Activated T-cell treated with anti-CD3 and anti-CD28 coated beads, Interleukin-2, amount 50 U/mL, for 24 hours (primary cell): Measurements from ENCODE around the gene CDC42EP1.

Source experiments
- DNase-seq: peaks from one replicate; pipeline ENCODE4 v3.0.0-alpha.2; 2020
- H3K27ac Mint-ChIP-seq: 2 replicates; pipeline ENCODE4 v1.8.0; 2020; ENCODE audit warnings: mild to moderate bottlenecking, mixed read lengths
- H3K27me3 Mint-ChIP-seq: 2 replicates; pipeline ENCODE4 v1.8.0; 2020; ENCODE audit warnings: mixed read lengths
- H3K36me3 Mint-ChIP-seq: 2 replicates; pipeline ENCODE4 v1.8.0; 2020; ENCODE audit warnings: low read depth, mixed read lengths
- H3K4me1 Mint-ChIP-seq: 2 replicates; pipeline ENCODE4 v1.8.0; 2020; ENCODE audit warnings: low read depth, mixed read lengths
- H3K4me3 Mint-ChIP-seq: 2 replicates; pipeline ENCODE4 v1.8.0; 2020; ENCODE audit warnings: mild to moderate bottlenecking, moderate library complexity, mixed read lengths
- H3K9me3 Mint-ChIP-seq: 2 replicates; pipeline ENCODE4 v1.8.0; 2020; ENCODE audit warnings: mixed read lengths

The CDC42EP1 gene, protein sequence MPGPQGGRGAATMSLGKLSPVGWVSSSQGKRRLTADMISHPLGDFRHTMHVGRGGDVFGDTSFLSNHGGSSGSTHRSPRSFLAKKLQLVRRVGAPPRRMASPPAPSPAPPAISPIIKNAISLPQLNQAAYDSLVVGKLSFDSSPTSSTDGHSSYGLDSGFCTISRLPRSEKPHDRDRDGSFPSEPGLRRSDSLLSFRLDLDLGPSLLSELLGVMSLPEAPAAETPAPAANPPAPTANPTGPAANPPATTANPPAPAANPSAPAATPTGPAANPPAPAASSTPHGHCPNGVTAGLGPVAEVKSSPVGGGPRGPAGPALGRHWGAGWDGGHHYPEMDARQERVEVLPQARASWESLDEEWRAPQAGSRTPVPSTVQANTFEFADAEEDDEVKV

GRCh38 chr22:37559901-37560607, at the start of gene CDC42EP1:
Gene CDC42EP1 (plus strand): TSS chr22:37560480. CDS start chr22:37566350, 5,870 bp downstream.
- H3K27me3 Mint-ChIP-seq, result peaks cover 72% of the 10 kb centered on the region
- DNase-seq, result no peak
- H3K9me3 Mint-ChIP-seq, result no peaks in the 10 kb centered on the region
- peaks cover 18% of the 10 kb centered on the region for H3K4me1 Mint-ChIP-seq
- no peak within 1 kb of the TSS for H3K27ac Mint-ChIP-seq
- peak within 1 kb of the TSS; percentile 47 for H3K4me3 Mint-ChIP-seq
- no peaks in the 10 kb centered on the region for H3K36me3 Mint-ChIP-seq

DNA sequence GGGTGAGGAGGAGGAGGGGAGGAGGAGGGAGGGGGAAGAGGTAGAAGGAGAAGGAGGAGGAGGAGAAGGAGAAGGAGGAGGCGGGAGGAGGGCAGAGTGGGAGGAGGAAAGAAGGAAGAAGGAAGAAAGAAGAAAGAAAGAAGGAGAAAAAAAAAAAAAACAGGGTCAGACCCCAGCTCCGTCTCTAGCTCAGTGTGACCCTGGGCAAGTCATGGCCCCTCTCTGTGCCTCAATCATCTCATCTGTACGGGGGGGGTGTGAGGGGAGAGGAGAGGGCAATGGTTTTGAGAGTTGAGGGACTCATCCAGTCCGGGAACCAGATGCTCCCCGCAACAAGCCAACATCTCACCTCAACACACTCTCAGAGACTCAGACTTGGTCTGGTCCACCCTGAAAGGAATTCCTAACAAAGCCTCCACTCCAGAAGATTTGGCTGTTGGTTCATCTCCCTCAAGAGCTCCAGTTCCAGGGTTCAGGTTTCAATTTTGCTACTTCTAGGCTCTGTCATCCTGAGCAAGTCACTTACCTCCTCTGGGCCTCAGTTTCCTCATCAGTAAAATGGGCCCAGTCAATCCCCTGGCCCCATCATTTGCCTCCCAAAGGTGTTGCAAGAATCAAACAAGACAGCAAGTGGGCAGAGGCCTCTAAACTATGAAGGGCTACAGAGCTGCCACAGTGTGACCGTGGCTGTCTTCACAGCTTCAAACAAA, 48.7 kb upstream of the CDC42EP1 start:
- no peaks in the 10 kb centered on the region for H3K27me3 Mint-ChIP-seq

DNA sequence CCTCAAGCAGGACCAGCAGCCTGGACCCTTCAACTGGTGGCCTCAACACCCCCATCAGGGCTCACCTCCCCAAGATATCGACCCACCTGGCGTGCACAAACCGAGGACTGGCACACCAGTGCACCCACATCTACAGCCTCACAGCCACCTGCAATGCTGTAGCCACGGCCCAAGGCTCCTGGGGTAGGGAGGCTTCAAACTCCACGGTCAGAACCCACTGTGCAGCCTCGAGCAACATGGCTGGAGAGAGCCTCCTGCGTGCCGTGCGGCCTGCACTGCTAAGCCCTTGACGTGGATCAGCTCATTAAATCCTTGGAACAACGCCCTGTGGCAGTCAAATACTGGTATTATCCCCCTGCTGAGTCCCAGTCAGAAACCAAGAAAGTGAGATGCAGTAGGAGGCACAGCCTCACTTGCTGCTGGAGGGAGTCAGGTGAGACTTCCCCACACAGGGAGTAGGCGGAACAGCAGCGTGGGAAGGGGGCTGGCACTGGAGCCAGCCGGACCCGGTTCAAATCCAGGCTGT, 45.7 kb upstream of the CDC42EP1 start:
- no peaks in the 10 kb centered on the region for H3K9me3 Mint-ChIP-seq
- peaks cover 10% of the 10 kb centered on the region for H3K27me3 Mint-ChIP-seq
- H3K36me3 Mint-ChIP-seq, result no peaks in the 10 kb centered on the region
- H3K4me1 Mint-ChIP-seq, result peaks cover 6% of the 10 kb centered on the region
- H3K27ac Mint-ChIP-seq, result no peak overlapping the region
- DNase-seq, result no peak
- no peak overlapping the region for H3K4me3 Mint-ChIP-seq

More for the DNA sequence above, 48.7 kb upstream of the CDC42EP1 start:
- no peak for DNase-seq
- Mint-ChIP-seq H3K4me1 (no peaks in the 10 kb centered on the region), H3K9me3 (no peaks in the 10 kb centered on the region), H3K27ac (no peak overlapping the region), H3K36me3 (no peaks in the 10 kb centered on the region), H3K4me3 (no peak overlapping the region)

GRCh38 chr22:37515901-37516300, 44.4 kb upstream of the CDC42EP1 start:
- H3K27me3 Mint-ChIP-seq, result peaks cover 22% of the 10 kb centered on the region
- no peak overlapping the region for H3K4me3 Mint-ChIP-seq
- H3K27ac Mint-ChIP-seq, result no peak overlapping the region
- H3K36me3 Mint-ChIP-seq, result no peaks in the 10 kb centered on the region
- peaks cover 6% of the 10 kb centered on the region for H3K4me1 Mint-ChIP-seq
- H3K9me3 Mint-ChIP-seq, result no peaks in the 10 kb centered on the region
- no peak for DNase-seq

DNA sequence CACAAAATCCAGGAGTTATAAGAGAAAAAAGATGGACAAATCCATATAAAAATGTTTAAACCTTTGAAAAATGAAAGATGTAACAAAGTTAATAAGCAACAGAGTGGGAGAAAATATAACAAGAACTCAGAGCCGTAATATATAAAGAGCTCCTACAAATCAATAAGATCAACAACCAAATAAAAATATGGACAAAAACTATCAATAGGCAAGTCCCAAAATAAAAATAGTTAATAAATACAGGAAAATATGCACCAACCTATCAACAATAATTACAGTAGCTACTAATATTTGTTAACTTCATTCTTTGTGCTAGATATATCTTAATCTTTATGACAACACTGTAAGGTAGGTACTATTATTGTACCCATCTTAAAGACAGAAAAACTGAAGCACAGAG, 43.8 kb upstream of the CDC42EP1 start:
- H3K4me3 Mint-ChIP-seq, result no peak overlapping the region
- peaks cover 28% of the 10 kb centered on the region for H3K27me3 Mint-ChIP-seq
- H3K36me3 Mint-ChIP-seq, result no peaks in the 10 kb centered on the region
- no peak overlapping the region for H3K27ac Mint-ChIP-seq
- no peak for DNase-seq
- peaks cover 6% of the 10 kb centered on the region for H3K4me1 Mint-ChIP-seq
- H3K9me3 Mint-ChIP-seq, result no peaks in the 10 kb centered on the region

DNA sequence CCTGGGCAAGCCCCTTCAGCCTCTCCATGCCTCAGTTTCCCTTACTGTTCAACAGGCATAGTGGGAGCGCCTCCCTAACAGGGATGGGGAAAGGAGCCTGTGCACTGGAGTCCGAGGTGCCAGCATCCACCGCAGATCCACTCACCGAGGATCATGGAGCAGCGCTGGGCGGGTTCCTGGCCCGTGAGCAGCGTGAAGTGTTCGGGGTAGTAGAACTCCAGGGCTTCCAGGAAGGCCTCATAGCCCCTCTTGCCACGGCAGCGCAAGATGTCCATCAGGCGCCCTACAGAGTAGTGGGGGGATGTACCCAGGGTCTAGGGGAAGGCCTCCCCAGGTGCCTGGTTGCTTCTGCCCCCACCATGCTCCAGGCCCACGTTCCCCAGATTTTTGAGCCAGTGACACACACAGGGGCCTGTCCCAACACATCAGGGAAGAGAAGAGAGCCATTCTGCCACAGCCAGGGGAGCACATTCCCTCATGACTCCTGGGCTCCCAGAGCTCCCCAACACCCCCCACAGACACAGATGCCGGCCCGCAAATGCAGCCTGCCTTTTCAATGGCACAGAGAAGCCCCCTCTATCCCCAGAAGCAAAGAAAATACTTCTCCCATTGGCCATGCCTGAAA, 42.3 kb upstream of the CDC42EP1 start:
- Mint-ChIP-seq H3K9me3 (no peaks in the 10 kb centered on the region), H3K27ac (no peak overlapping the region), H3K4me3 (peak overlapping the region; percentile 65), H3K36me3 (no peaks in the 10 kb centered on the region), H3K27me3 (peaks cover 43% of the 10 kb centered on the region), H3K4me1 (peaks cover 6% of the 10 kb centered on the region)
- no peak for DNase-seq

DNA sequence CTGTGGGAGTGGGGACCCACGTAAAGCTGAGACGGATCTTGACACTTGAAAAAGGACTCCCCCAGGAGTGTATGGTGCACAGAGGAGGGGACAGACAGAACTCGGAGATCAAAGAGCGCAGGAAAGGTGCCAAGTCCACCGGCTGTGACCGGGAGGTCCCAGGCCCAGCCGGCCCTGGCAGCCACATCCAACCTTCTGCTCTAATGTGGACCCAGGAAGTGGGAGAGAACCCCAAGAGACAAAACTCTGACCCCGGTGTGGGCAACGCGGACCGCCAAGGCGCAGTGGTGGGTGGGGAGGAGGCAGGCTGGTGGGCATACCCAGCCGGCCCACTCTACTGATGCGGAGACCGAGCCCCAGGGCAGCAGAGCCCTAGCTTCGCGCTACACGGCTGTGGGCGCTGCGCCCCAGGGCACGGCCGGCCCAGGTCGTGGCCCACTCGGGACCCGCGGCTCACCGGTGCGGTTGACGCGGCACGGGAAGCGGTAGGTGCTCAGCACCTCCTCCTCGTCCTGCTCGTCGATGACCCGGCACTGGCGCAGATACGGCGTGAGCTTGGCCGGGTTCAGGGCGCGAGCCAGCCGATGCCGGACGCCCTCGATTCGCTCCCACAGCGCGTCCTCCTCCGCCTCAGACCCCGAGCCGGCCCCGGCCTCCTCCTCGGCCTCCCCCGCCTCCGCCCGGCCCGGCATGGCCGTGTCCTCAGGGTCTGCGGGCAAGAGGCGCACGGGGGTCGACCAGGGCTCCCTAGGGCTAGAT, 41.6 kb upstream of the CDC42EP1 start:
- Mint-ChIP-seq H3K4me3 (peak overlapping the region; percentile 65), H3K9me3 (no peaks in the 10 kb centered on the region), H3K36me3 (no peaks in the 10 kb centered on the region), H3K27ac (no peak overlapping the region), H3K4me1 (peaks cover 6% of the 10 kb centered on the region), H3K27me3 (peaks cover 48% of the 10 kb centered on the region)
- peak; percentile 41 for DNase-seq

DNA sequence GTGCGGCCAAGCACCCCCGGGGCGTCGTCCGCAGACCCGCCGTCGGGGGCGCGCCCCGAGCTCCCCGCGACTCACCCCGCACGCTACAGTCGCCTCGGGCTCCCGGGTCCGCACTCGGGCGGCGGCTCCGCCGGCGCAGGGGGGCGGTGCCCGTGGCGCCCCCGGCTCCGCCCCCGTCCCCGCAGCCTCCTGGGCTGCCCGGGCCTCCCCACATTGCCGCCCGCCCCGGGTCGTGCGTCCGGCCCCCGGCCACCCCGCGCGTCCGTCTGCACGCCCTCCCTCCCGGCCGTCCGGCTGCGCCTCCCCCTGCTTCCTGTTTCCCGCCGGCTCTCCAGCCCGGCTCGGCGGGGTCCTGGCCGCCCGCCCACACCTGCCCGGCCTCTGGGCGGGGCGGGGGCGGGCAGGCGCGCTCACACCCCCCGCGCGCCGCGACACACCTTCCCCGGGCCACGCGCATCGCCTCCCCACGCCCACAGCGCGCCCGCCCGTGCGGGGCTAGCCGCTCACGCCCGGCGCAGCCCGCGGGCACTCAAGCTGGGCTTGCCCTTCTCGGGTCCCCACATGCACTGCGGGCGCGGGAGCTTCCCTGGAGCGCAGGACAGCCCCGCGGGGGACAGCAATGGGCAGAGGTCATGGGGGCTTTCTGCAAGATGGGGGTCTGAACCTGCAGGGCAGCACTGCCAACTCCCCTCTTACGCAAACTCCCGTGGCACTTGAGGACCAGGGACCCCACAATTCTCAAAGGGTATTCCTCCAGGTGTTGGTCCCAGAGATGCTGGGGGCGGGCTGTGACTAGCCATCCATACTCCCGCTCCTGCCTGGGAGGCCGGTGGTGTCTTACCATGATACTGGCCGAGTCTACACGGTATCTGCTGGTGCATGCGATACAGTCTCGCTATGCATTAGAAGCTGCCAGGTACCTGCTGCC, 40.7 kb upstream of the CDC42EP1 start, which contains the start of gene CARD10:
Gene CARD10, minus strand, starts transcription at position 148 of the 928 bp plus-strand sequence. CDS start 215 bp downstream, outside the sequence.
- peak; percentile 46 for DNase-seq
- Mint-ChIP-seq H3K4me1 (peaks cover 6% of the 10 kb centered on the region), H3K36me3 (no peaks in the 10 kb centered on the region), H3K4me3 (peak within 1 kb of the TSS; percentile 65), H3K27ac (no peak within 1 kb of the TSS), H3K27me3 (peaks cover 52% of the 10 kb centered on the region), H3K9me3 (no peaks in the 10 kb centered on the region)

- no peaks in the 10 kb centered on the region for H3K36me3 Mint-ChIP-seq
- H3K4me1 Mint-ChIP-seq, result peaks cover 12% of the 10 kb centered on the region
- H3K27ac Mint-ChIP-seq, result no peak overlapping the region
- peaks cover 52% of the 10 kb centered on the region for H3K27me3 Mint-ChIP-seq
- no peak overlapping the region for H3K4me3 Mint-ChIP-seq
- DNase-seq, result no peak
- H3K9me3 Mint-ChIP-seq, result no peaks in the 10 kb centered on the region
Measured at GRCh38 chr22:37520776-37521191, 39.5 kb upstream of the CDC42EP1 start.

- peaks cover 15% of the 10 kb centered on the region for H3K4me1 Mint-ChIP-seq
- H3K27me3 Mint-ChIP-seq, result peaks cover 52% of the 10 kb centered on the region
- H3K36me3 Mint-ChIP-seq, result no peaks in the 10 kb centered on the region
- H3K27ac Mint-ChIP-seq, result no peak overlapping the region
- no peak for DNase-seq
- H3K4me3 Mint-ChIP-seq, result no peak overlapping the region
- no peaks in the 10 kb centered on the region for H3K9me3 Mint-ChIP-seq
Measured at GRCh38 chr22:37521236-37521739, 39.0 kb upstream of the CDC42EP1 start.

GRCh38 chr22:37522482-37522881, 37.8 kb upstream of the CDC42EP1 start:
- Mint-ChIP-seq H3K4me3 (no peak overlapping the region), H3K36me3 (no peaks in the 10 kb centered on the region), H3K27ac (no peak overlapping the region), H3K9me3 (no peaks in the 10 kb centered on the region), H3K4me1 (peaks cover 15% of the 10 kb centered on the region), H3K27me3 (peaks cover 52% of the 10 kb centered on the region)
- DNase-seq, result no peak

GRCh38 chr22:37525073-37525745, 35.1 kb upstream of the CDC42EP1 start:
- Mint-ChIP-seq H3K9me3 (no peaks in the 10 kb centered on the region), H3K36me3 (no peaks in the 10 kb centered on the region), H3K4me1 (peaks cover 16% of the 10 kb centered on the region), H3K27me3 (peaks cover 36% of the 10 kb centered on the region), H3K4me3 (no peak overlapping the region), H3K27ac (no peak overlapping the region)
- DNase-seq, result no peak
